ENCODE measurements around the gene APOL4. TPM values are rescaled to one million over a fixed set of nuclear protein-coding genes. Genes with fewer than 3 reads are reported as not detected.

APOL4 gene
- total RNA-seq, 1 donor from 2014 or later = not detected

- H3K36me3 Mint-ChIP-seq (ENCODE audit: low read depth, unreplicated experiment) = no peaks in the 10 kb centered on the region
- no peaks in the 10 kb centered on the region for H3K79me2 ChIP-seq (ENCODE audit: insufficient read depth, low read length)
- H3K27me3 ChIP-seq (ENCODE audit: insufficient read depth, low read length) = peaks cover 4% of the 10 kb centered on the region
- peaks cover 13% of the 10 kb centered on the region for H3K4me1 ChIP-seq (ENCODE audit: insufficient read depth, low read length)
- no peak overlapping the region for H3K27ac ChIP-seq (ENCODE audit: low read depth, low read length)
- no peak for FAIRE-seq
- peaks cover 23% of the 10 kb centered on the region for H3K4me1 Mint-ChIP-seq (ENCODE audit: low read depth, unreplicated experiment)
- no peaks in the 10 kb centered on the region for H3K9me3 ChIP-seq (ENCODE audit: insufficient read depth, low read depth, low read length)
- H3K27ac Mint-ChIP-seq (ENCODE audit: unreplicated experiment) = no peak overlapping the region
- H3K9me3 Mint-ChIP-seq (ENCODE audit: unreplicated experiment) = no peaks in the 10 kb centered on the region
- no peak overlapping the region for H3K4me3 ChIP-seq (ENCODE audit: insufficient read depth, low read depth, low read length)
- no peak for DNase-seq (ENCODE audit: low read depth)
- H3K27me3 Mint-ChIP-seq (ENCODE audit: low read depth, unreplicated experiment) = peaks cover 31% of the 10 kb centered on the region
- no peak overlapping the region for H2AFZ ChIP-seq (ENCODE audit: low read depth, low read length)
- no peak overlapping the region for H3K9ac ChIP-seq (ENCODE audit: low read length)
- H3K4me3 Mint-ChIP-seq (ENCODE audit: unreplicated experiment) = peak overlapping the region; percentile 68
- no peak overlapping the region for H3K4me2 ChIP-seq (ENCODE audit: low read length)
- H3K36me3 ChIP-seq (ENCODE audit: insufficient read depth, low read length) = no peaks in the 10 kb centered on the region
- no peak for TF ChIP-seq CTCF (IDR thresholded peaks at IDR 0.05; ENCODE audit: insufficient read depth, low read depth, low read length)
- TF ChIP-seq EZH2 (IDR thresholded peaks at IDR 0.05; ENCODE audit: insufficient read depth, low read length) = no peak
- no peaks in the 10 kb centered on the region for H4K20me1 ChIP-seq (ENCODE audit: insufficient read depth, low read length)
Observed at GRCh38 chr22:36194385-36194784, 7.2 kb downstream of the APOL4 start.

- Histone ChIP-seq H3K9me3 (ENCODE audit: insufficient read depth, low read depth, low read length) (no peaks in the 10 kb centered on the region), H3K27me3 (ENCODE audit: insufficient read depth, low read length) (peaks cover 4% of the 10 kb centered on the region), H3K4me2 (ENCODE audit: low read length) (no peak overlapping the region), H3K4me1 (ENCODE audit: insufficient read depth, low read length) (peaks cover 13% of the 10 kb centered on the region), H3K9ac (ENCODE audit: low read length) (no peak overlapping the region), H3K36me3 (ENCODE audit: insufficient read depth, low read length) (no peaks in the 10 kb centered on the region), H3K79me2 (ENCODE audit: insufficient read depth, low read length) (no peaks in the 10 kb centered on the region), H3K4me3 (ENCODE audit: insufficient read depth, low read depth, low read length) (no peak overlapping the region), H4K20me1 (ENCODE audit: insufficient read depth, low read length) (no peaks in the 10 kb centered on the region), H3K27ac (ENCODE audit: low read depth, low read length) (no peak overlapping the region), H2AFZ (ENCODE audit: low read depth, low read length) (no peak overlapping the region)
- Mint-ChIP-seq H3K27me3 (ENCODE audit: low read depth, unreplicated experiment) (peaks cover 33% of the 10 kb centered on the region), H3K36me3 (ENCODE audit: low read depth, unreplicated experiment) (no peaks in the 10 kb centered on the region), H3K4me3 (ENCODE audit: unreplicated experiment) (no peak overlapping the region), H3K27ac (ENCODE audit: unreplicated experiment) (no peak overlapping the region), H3K9me3 (ENCODE audit: unreplicated experiment) (no peaks in the 10 kb centered on the region), H3K4me1 (ENCODE audit: low read depth, unreplicated experiment) (peaks cover 23% of the 10 kb centered on the region)
- TF ChIP-seq EZH2 (IDR thresholded peaks at IDR 0.05; ENCODE audit: insufficient read depth, low read length) (no peak), CTCF (IDR thresholded peaks at IDR 0.05; ENCODE audit: insufficient read depth, low read depth, low read length) (no peak)
- no peak for FAIRE-seq
- DNase-seq (ENCODE audit: low read depth) = no peak
Observed at GRCh38 chr22:36193577-36193976, 8.0 kb downstream of the APOL4 start.

- H3K9me3 ChIP-seq (ENCODE audit: insufficient read depth, low read depth, low read length) = no peaks in the 10 kb centered on the region
- no peak for DNase-seq (ENCODE audit: low read depth)
- H3K36me3 Mint-ChIP-seq (ENCODE audit: low read depth, unreplicated experiment) = no peaks in the 10 kb centered on the region
- H3K9me3 Mint-ChIP-seq (ENCODE audit: unreplicated experiment) = no peaks in the 10 kb centered on the region
- no peak overlapping the region for H3K4me3 Mint-ChIP-seq (ENCODE audit: unreplicated experiment)
- no peak for TF ChIP-seq CTCF (IDR thresholded peaks at IDR 0.05; ENCODE audit: insufficient read depth, low read depth, low read length)
- no peak for TF ChIP-seq EZH2 (IDR thresholded peaks at IDR 0.05; ENCODE audit: insufficient read depth, low read length)
- H3K4me3 ChIP-seq (ENCODE audit: insufficient read depth, low read depth, low read length) = no peak overlapping the region
- no peak overlapping the region for H3K9ac ChIP-seq (ENCODE audit: low read length)
- H3K79me2 ChIP-seq (ENCODE audit: insufficient read depth, low read length) = no peaks in the 10 kb centered on the region
- H3K27me3 Mint-ChIP-seq (ENCODE audit: low read depth, unreplicated experiment) = peaks cover 37% of the 10 kb centered on the region
- H3K4me1 Mint-ChIP-seq (ENCODE audit: low read depth, unreplicated experiment) = peaks cover 23% of the 10 kb centered on the region
- no peak for FAIRE-seq
- peaks cover 13% of the 10 kb centered on the region for H3K4me1 ChIP-seq (ENCODE audit: insufficient read depth, low read length)
- H3K36me3 ChIP-seq (ENCODE audit: insufficient read depth, low read length) = no peaks in the 10 kb centered on the region
- no peak overlapping the region for H3K4me2 ChIP-seq (ENCODE audit: low read length)
- no peak overlapping the region for H3K27ac ChIP-seq (ENCODE audit: low read depth, low read length)
- no peaks in the 10 kb centered on the region for H4K20me1 ChIP-seq (ENCODE audit: insufficient read depth, low read length)
- H3K27me3 ChIP-seq (ENCODE audit: insufficient read depth, low read length) = peaks cover 5% of the 10 kb centered on the region
- H2AFZ ChIP-seq (ENCODE audit: low read depth, low read length) = no peak overlapping the region
- no peak overlapping the region for H3K27ac Mint-ChIP-seq (ENCODE audit: unreplicated experiment)
Observed at GRCh38 chr22:36193171-36193570, 8.4 kb downstream of the APOL4 start.

All from astrocyte (in vitro differentiated cells and primary cell).